22Rv1 (cell line): ENCODE data around the gene ETV7.
"Not testable (repeated sequence)": the region's sequence is repeated elsewhere in the genome, so short reads cannot be mapped to it uniquely, and the experiment has no call there.

Source experiments
- H3K27ac ChIP-seq: fragments of 450-650 bp; 2 replicates; pipeline ENCODE4 v1.5.1; 2017
- ZFX ChIP-seq: fragments of 450-650 bp; IDR thresholded peaks from 2 replicates; pipeline ENCODE4 v1.6.1; 2017; ENCODE audit warnings: antibody characterized with exemption, borderline replicate concordance
- TF ChIP-seq, protein P1 (sequence below): fragments of 450-650 bp; IDR thresholded peaks from 2 replicates; pipeline ENCODE4 v1.5.1; 2017; ENCODE audit warnings: mild to moderate bottlenecking

Gene ETV7

DNA sequence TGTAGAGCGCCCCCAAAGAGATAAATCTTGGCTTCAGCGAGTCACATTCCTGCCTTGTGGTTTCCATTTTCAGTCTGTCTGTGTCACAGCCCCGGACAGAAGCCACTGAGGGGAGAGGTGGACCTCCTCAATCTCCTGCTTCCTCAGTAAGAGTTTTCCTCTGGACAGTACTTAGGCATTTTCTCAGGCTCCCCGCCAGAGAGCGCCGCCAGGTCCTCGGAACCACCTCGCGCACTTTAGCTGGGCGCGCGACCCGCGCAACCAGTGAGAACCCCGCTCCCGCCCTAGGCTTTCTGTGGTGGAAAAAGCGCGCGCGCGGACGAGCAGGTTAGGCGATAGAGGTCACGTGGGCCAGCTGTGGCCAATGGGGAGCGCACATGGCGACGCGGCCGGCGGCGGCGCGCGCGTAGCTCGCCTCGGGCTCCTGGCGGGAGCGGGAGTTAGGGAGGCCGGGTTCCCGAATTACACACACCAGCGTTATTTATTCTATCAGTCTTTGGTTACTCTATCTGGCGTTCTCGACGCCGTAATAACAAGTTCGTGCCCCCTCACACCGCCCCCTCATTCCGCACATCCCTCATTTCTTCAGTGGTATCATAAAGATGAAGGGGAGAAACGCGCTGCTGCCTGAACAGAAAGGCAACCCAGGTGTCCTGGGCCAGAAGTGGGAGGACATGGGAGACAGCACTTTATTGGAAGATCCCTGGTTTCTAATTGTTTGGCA is 35.8 kb upstream of the ETV7 start:
- peak overlapping the region; percentile 93 for H3K27ac ChIP-seq
- TF ChIP-seq, protein P1, sequence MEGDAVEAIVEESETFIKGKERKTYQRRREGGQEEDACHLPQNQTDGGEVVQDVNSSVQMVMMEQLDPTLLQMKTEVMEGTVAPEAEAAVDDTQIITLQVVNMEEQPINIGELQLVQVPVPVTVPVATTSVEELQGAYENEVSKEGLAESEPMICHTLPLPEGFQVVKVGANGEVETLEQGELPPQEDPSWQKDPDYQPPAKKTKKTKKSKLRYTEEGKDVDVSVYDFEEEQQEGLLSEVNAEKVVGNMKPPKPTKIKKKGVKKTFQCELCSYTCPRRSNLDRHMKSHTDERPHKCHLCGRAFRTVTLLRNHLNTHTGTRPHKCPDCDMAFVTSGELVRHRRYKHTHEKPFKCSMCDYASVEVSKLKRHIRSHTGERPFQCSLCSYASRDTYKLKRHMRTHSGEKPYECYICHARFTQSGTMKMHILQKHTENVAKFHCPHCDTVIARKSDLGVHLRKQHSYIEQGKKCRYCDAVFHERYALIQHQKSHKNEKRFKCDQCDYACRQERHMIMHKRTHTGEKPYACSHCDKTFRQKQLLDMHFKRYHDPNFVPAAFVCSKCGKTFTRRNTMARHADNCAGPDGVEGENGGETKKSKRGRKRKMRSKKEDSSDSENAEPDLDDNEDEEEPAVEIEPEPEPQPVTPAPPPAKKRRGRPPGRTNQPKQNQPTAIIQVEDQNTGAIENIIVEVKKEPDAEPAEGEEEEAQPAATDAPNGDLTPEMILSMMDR: peak; percentile 79
- TF ChIP-seq ZFX: no peak

DNA sequence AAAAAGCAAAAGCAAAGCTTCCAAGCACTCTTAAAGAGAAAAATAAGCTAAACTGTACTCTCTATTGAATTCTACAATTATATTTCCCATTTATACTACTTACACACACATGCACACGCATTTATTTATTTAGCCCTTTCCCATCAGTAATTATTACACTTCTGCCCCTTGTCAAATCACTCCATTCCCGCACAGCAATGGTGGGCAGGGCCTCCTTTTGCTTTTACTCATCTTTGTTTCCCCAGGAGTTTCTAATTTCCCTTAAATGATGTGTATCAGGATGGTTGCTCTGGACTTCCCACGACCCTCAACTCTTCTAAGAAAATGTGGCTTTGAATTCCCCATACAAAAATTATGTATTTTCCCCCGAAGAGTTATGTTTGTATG is 35.2 kb upstream of the ETV7 start:
- H3K27ac ChIP-seq: peak overlapping the region; percentile 93
- no peak for TF ChIP-seq ZFX
- TF ChIP-seq, protein P1: no peak

DNA sequence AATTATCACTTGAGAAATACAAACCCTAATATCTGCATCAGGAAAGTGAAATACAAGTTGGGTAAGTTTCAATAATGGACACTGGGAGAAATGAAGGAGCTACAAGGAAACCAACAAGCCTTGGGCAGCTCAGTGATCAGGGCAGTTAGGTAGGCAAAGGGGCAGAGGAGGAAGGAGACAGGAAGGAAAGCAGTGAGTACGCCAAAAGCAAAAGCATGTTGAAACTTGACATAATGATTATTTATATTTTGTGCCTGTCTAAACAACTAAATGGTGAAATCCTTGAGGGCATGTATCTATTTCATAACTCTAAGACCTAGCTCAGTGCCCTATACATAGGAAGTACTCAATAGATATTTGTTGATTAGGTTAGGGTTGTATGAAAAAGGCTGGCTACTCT is 31.8 kb upstream of the ETV7 start:
- TF ChIP-seq, protein P1: no peak
- no peak for TF ChIP-seq ZFX
- no peak overlapping the region for H3K27ac ChIP-seq

DNA sequence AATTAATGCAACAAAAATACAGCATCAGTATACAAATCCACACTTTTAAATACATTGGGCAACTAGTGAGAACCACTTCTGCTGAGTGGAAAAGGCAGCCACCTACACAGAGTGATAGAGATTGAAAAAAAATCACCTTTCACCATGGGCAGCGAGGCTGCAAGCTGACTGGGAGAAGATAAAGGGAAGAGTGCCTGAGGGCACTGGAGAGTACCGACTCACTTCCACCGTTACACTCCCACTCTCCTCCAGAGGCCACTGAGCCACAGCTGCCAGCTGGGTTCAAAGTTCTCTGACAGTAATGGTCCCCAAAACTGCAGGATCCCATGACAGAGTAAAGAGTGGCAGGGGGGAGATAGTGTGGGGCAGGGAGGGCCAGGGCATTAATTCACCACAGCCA is 31.1 kb upstream of the ETV7 start:
- TF ChIP-seq, protein P1: no peak
- no peak for TF ChIP-seq ZFX
- no peak overlapping the region for H3K27ac ChIP-seq

DNA sequence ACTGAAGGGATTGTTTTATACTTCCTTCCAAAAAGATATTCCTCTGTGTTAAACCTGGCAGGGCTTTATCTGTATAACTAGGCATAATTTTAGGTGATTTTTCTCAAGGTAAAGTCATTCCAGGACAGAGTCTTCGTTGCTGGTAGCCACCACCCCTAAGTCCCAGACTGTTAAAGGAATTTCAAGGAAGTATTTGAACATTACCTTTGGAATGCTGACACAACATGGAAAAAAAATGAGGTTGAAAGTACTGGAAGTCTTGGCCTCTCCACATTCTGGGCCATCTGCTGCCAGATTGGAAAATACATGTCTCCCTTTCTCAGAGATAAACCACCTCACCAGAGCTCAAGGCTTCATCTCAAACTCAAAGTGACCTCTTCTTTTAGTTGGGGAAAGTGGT is 27.0 kb upstream of the ETV7 start:
- H3K27ac ChIP-seq: no peak overlapping the region
- no peak for TF ChIP-seq ZFX
- TF ChIP-seq, protein P1: no peak

DNA sequence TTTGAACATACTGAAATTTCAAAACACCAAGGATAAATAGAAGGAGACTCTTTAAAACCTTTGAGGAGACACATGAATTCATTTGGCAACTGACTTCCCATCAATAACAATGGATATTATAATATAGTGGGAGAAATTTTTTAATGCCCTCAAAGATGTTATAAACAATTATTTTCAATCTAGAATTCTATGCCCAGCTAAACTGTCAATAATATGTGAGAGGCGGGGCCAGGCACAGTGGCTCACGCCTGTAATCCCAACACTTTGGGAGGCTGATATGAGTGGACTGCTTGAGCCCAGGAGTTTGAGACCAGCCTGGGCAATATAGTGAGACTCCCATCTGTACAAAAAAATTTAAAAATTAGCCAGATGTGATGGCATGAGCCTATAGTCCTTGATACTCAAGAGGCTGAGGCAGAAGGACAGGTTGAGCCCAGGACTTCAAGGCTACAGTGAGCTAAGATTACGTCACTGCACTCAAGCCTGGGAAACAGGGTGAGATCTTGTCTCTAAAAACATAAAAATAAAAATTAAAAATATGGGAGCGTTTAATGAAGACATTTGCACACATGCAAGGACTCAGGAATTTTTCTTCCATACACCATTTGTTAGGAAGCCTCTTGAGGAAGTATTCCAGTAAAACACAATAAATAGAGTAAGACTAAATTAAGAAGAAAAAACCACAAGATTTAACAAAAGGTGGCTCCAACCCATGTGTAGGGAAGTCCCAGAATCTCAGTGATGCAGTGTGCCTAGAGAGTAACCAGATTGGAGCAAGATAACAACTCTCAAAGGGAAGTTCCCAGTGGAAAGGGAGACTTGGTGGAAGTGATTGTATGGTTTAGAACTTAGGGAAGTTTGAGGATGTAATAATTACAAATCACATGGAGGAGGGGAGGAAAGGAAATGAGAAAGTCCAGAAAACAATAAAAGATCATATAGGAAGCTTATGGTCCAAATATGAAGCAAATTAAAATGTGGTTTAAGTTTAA is 26.3 kb upstream of the ETV7 start:
- H3K27ac ChIP-seq: no peak overlapping the region
- no peak for TF ChIP-seq ZFX

DNA sequence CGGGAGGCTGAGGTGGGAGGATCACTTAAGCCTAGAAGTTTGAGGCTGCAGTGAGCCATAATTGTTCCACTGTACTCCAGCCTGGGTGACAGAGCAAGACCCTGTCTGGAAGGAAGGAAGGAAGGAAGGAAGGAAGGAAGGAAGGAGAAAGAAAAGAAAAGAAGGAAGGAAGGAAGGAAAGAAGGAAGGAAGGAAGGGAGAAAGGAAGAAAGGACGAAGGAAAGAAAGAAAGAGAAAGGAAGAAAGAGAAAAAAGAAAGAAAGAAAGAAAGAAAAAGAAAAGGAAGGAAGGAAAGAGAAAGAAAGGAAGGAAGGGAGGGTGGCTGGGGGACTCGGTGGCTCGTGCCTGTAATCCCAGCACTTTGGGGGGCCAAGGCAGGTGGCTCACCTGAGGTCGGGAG is 22.2 kb upstream of the ETV7 start:
- H3K27ac ChIP-seq: not testable (repeated sequence)

DNA sequence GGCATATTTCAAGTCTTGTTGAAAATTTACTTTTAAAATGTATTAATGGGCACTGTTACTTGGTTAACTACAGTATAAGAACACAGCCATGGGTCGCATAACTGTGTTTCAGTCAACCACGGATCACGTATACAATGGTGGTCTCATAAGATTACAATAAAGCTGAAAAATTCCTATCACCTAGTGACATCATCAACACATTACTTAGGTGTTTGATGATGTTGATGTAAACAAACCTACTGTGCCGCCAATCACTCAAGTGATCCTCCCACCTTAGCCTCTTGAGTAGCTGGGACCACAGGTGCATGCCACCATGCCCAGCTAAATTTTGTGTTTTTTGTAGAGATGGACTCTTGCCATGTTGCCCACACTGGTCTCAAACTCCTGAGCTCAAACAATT is 16.7 kb upstream of the ETV7 start:
- no peak for TF ChIP-seq ZFX
- TF ChIP-seq, protein P1: no peak
- H3K27ac ChIP-seq: no peak overlapping the region
